ENCODE measurements around the gene INTS2.
A peak's percentile ranks its signal among the peaks of the same experiment; 100 is the strongest.
"Not testable (repeated sequence)": the region's sequence is repeated elsewhere in the genome, so short reads cannot be mapped to it uniquely, and the experiment has no call there.

The INTS2 gene

GRCh38 chr17:61927208-61928100 lies at the start of gene INTS2:
Gene INTS2 (minus strand): TSS chr17:61927982. CDS start chr17:61926644, 1,338 bp downstream.
- DNase-seq: peak; percentile 96

GRCh38 chr17:61974115-61974514 lies 46.3 kb upstream of the INTS2 start:
- DNase-seq: no peak

GRCh38 chr17:61972311-61972710 lies 44.5 kb upstream of the INTS2 start:
- no peak for DNase-seq

GRCh38 chr17:61970030-61970429 lies 42.2 kb upstream of the INTS2 start:
- no peak for DNase-seq

- no peak for DNase-seq
Observed at GRCh38 chr17:61968757-61969156, 41.0 kb upstream of the INTS2 start.

- no peak for DNase-seq
Observed at GRCh38 chr17:61967729-61968128, 39.9 kb upstream of the INTS2 start.

GRCh38 chr17:61966191-61966590 lies 38.4 kb upstream of the INTS2 start:
- DNase-seq: no peak

GRCh38 chr17:61955619-61956018 lies 27.8 kb upstream of the INTS2 start:
- no peak for DNase-seq

- no peak for DNase-seq
Observed at GRCh38 chr17:61947367-61948078, 19.7 kb upstream of the INTS2 start.

- DNase-seq: no peak
Observed at GRCh38 chr17:61946359-61946758, 18.6 kb upstream of the INTS2 start.

GRCh38 chr17:61943117-61943516 lies 15.3 kb upstream of the INTS2 start:
- DNase-seq: no peak

- DNase-seq: no peak
Observed at GRCh38 chr17:61942085-61942484, 14.3 kb upstream of the INTS2 start.

- no peak for DNase-seq
Observed at GRCh38 chr17:61928101-61928436, 287 bp upstream of the INTS2 start.

GRCh38 chr17:61926826-61927207 lies 965 bp downstream of the INTS2 start:
- no peak for DNase-seq

- DNase-seq: not testable (repeated sequence)
Observed at GRCh38 chr17:61915162-61915561, 12.6 kb downstream of the INTS2 start.

GRCh38 chr17:61908292-61909037 lies 19.3 kb downstream of the INTS2 start:
- DNase-seq: no peak

- DNase-seq: no peak
Observed at GRCh38 chr17:61907361-61907760, 20.4 kb downstream of the INTS2 start.

GRCh38 chr17:61904094-61904710 lies 23.6 kb downstream of the INTS2 start:
- peak; percentile 66 for DNase-seq

GRCh38 chr17:61903251-61903650 lies 24.5 kb downstream of the INTS2 start:
- no peak for DNase-seq

- DNase-seq: no peak
Observed at GRCh38 chr17:61897548-61898180, 30.1 kb downstream of the INTS2 start.

- DNase-seq: no peak
Observed at GRCh38 chr17:61895391-61895790, 32.4 kb downstream of the INTS2 start.

- DNase-seq: not testable (repeated sequence)
Observed at GRCh38 chr17:61894310-61894709, 33.5 kb downstream of the INTS2 start.

GRCh38 chr17:61887733-61888132 lies 40.0 kb downstream of the INTS2 start:
- DNase-seq: not testable (repeated sequence)

Data from CD4-positive, alpha-beta T cell treated with Interleukin-12 subunit alpha and Interleukin-12 subunit beta, for 1 hour (primary cell).